GM19463 (cell line): ENCODE data around the gene SCOC.

Experiments
- ATAC-seq: cut with Tn5 transposase; IDR thresholded peaks from one replicate; pipeline ENCODE4 v1.9.1; 2021; ENCODE audit warnings: mild to moderate bottlenecking, moderate library complexity; ENCODE audit not compliant: unreplicated experiment

The SCOC gene

GRCh38 chr4:140373328-140374129 lies at the start of gene SCOC:
SCOC (plus strand) TSS chr4:140373646; CDS start chr4:140379171, 5,525 bp downstream.
- peak; percentile 88 for ATAC-seq

GRCh38 chr4:140326395-140326993 lies 47.0 kb upstream of the SCOC start:
- ATAC-seq: no peak

- no peak for ATAC-seq
Measured at GRCh38 chr4:140330311-140330900, 43.0 kb upstream of the SCOC start.

- no peak for ATAC-seq
Measured at GRCh38 chr4:140331245-140331644, 42.2 kb upstream of the SCOC start.

GRCh38 chr4:140331876-140332275 lies 41.6 kb upstream of the SCOC start:
- no peak for ATAC-seq

GRCh38 chr4:140332734-140333133 lies 40.7 kb upstream of the SCOC start:
- no peak for ATAC-seq

GRCh38 chr4:140333523-140333922 lies 39.9 kb upstream of the SCOC start:
- no peak for ATAC-seq

GRCh38 chr4:140335076-140335475 lies 38.4 kb upstream of the SCOC start:
- ATAC-seq: no peak

GRCh38 chr4:140336730-140337129 lies 36.7 kb upstream of the SCOC start:
- no peak for ATAC-seq

GRCh38 chr4:140342620-140343019 lies 30.8 kb upstream of the SCOC start:
- no peak for ATAC-seq

- ATAC-seq: peak; percentile 95
Measured at GRCh38 chr4:140343303-140343702, 30.1 kb upstream of the SCOC start.

- no peak for ATAC-seq
Measured at GRCh38 chr4:140344101-140344500, 29.3 kb upstream of the SCOC start.

- ATAC-seq: no peak
Measured at GRCh38 chr4:140344621-140345020, 28.8 kb upstream of the SCOC start.

GRCh38 chr4:140346136-140346535 lies 27.3 kb upstream of the SCOC start:
- no peak for ATAC-seq

GRCh38 chr4:140349816-140350215 lies 23.6 kb upstream of the SCOC start:
- no peak for ATAC-seq

GRCh38 chr4:140351093-140352075 lies 22.1 kb upstream of the SCOC start:
- ATAC-seq: no peak

GRCh38 chr4:140353786-140354185 lies 19.7 kb upstream of the SCOC start:
- no peak for ATAC-seq

- no peak for ATAC-seq
Measured at GRCh38 chr4:140355288-140355687, 18.2 kb upstream of the SCOC start.

GRCh38 chr4:140357868-140358267 lies 15.6 kb upstream of the SCOC start:
- no peak for ATAC-seq

- no peak for ATAC-seq
Measured at GRCh38 chr4:140358281-140358680, 15.2 kb upstream of the SCOC start.
